HCT116 (cell line): ENCODE measurements around the gene MPI. TPM values are rescaled to one million over a fixed set of nuclear protein-coding genes. Genes with fewer than 3 reads are reported as not detected.

Experiments
- ATAC-seq: fragments of 200-7000 bp; cut with Tn5 transposase; 2 replicates; pipeline ENCODE4 v1.9.1; 2020; ENCODE audit warnings: mild to moderate bottlenecking, moderate library complexity
- BruUV-seq: library from RNA; stranded (reverse); fragments of 400-500 nt; replicated peaks from 2 replicates; lab custom pipeline; 2021; lab: Mats Ljungman, UMichigan
- CTCF ChIA-PET: fragments of 300-600 bp; sonication (Branson Sonifier 250); formaldehyde crosslinking; loops from one replicate; lab custom pipeline; 2021; ENCODE audit warnings: antibody characterized with exemption; lab: Charles Lee
- POLR2A ChIA-PET: fragments of 300-600, 350-600 bp; sonication (Branson Sonifier 250); formaldehyde crosslinking; loops from one replicate; lab custom pipeline; 2021; ENCODE audit warnings: antibody characterized with exemption; lab: Charles Lee
- RAD21 ChIA-PET, 2 experiments: fragments of 300-600 bp; sonication (Branson Sonifier 250); formaldehyde crosslinking; loops; one replicate each; lab custom pipeline; 2023; ENCODE audit warnings: low total read pairs in 2 of 2; ENCODE audit not compliant: uncharacterized antibody in 2 of 2, unreplicated experiment in 2 of 2, low non-redundant PET in 1 of 2; lab: Charles Lee
- DNase-seq: peaks from one replicate; pipeline ENCODE4 v3.0.0-alpha.2; 2010; ENCODE audit warnings: low read depth, low spot score
- H2AFZ ChIP-seq: fragments of 200-600 bp; shearing (Covaris generic), sonication (generic); 2 replicates; pipeline ENCODE4 v1.6.1; 2017; ENCODE audit warnings: low read depth, mixed run types, mixed read lengths, antibody characterized with exemption, low read length; ENCODE audit not compliant: poor library complexity, severe bottlenecking
- H3K27ac ChIP-seq: 2 replicates; pipeline ENCODE4 v1.5.1; 2012; ENCODE audit warnings: low read depth, low read length
- H3K27me3 ChIP-seq: fragments of 200-600 bp; sonication (generic); 2 replicates; pipeline ENCODE4 v1.6.1; 2016; ENCODE audit warnings: mixed run types, low read length, mixed read lengths; ENCODE audit not compliant: insufficient read depth
- H3K36me3 ChIP-seq, 2 experiments: fragments of 200-500 bp in 1 of 2; fragments of 200-600 bp in 1 of 2; sonication (Bioruptor generic) in 1 of 2; sonication (generic) in 1 of 2; 2 replicates each; pipeline versions ENCODE4 v1.5.1 to v1.6.1; 2014 to 2016; ENCODE audit warnings: low read length in 2 of 2, inconsistent platforms in 1 of 2, mixed read lengths in 1 of 2, mixed run types in 1 of 2; ENCODE audit not compliant: insufficient read depth in 2 of 2, control insufficient read depth in 1 of 2
- H3K4me1 ChIP-seq, 2 experiments: fragments of 200-600 bp in 1 of 2; sonication (generic) in 1 of 2; 2 replicates each; pipeline versions ENCODE4 v1.5.1 to v1.6.1; 2012 to 2017; ENCODE audit warnings: low read length in 2 of 2, inconsistent platforms in 1 of 2, mild to moderate bottlenecking in 1 of 2, mixed read lengths in 1 of 2, mixed run types in 1 of 2, moderate library complexity in 1 of 2; ENCODE audit not compliant: insufficient read depth in 2 of 2, control insufficient read depth in 1 of 2
- H3K4me2 ChIP-seq: fragments of 200-600 bp; sonication (generic); 2 replicates; pipeline ENCODE4 v1.6.1; 2017; ENCODE audit warnings: mixed run types, low read length, mixed read lengths
- H3K4me3 ChIP-seq, 2 experiments: fragments of 200-600 bp in 1 of 2; sonication (generic) in 1 of 2; replicated peaks in 1 of 2; 2 replicates each; pipeline ENCODE4 v1.5.1; 2011 to 2016; ENCODE audit warnings: low read length in 2 of 2, control low read depth in 1 of 2, low read depth in 1 of 2, mild to moderate bottlenecking in 1 of 2, mixed read lengths in 1 of 2, mixed run types in 1 of 2
- H3K79me2 ChIP-seq: fragments of 200-600 bp; sonication (generic); 2 replicates; pipeline ENCODE4 v1.6.1; 2017; ENCODE audit warnings: mild to moderate bottlenecking, mixed run types, low read length, moderate library complexity, mixed read lengths; ENCODE audit not compliant: insufficient read depth
- H3K9ac ChIP-seq: fragments of 200-600 bp; sonication (generic); 2 replicates; pipeline ENCODE4 v1.6.1; 2016; ENCODE audit warnings: low read length, mixed read lengths
- H3K9me2 ChIP-seq: fragments of 200-600 bp; sonication (generic), shearing (Covaris generic); 2 replicates; pipeline ENCODE4 v1.6.1; 2017; ENCODE audit warnings: mixed run types, mild to moderate bottlenecking, moderate library complexity; ENCODE audit not compliant: insufficient read depth
- H3K9me3 ChIP-seq, 2 experiments: fragments of 200-500 bp in 1 of 2; fragments of 200-600 bp in 1 of 2; sonication (Bioruptor generic) in 1 of 2; sonication (generic) in 1 of 2; 2 replicates each; pipeline ENCODE4 v1.6.1; 2014 to 2017; ENCODE audit warnings: low read length in 2 of 2, mixed read lengths in 2 of 2, inconsistent platforms in 1 of 2, low read depth in 1 of 2, mild to moderate bottlenecking in 1 of 2, mixed run types in 1 of 2, moderate library complexity in 1 of 2; ENCODE audit not compliant: control insufficient read depth in 1 of 2, insufficient read depth in 1 of 2
- H4K20me1 ChIP-seq: fragments of 200-600 bp; sonication (generic), shearing (Covaris generic); 2 replicates; pipeline ENCODE4 v1.6.1; 2017; ENCODE audit warnings: mixed run types, mild to moderate bottlenecking, moderate library complexity; ENCODE audit not compliant: insufficient read depth
- CBX3 ChIP-seq: IDR thresholded peaks from 2 replicates; pipeline ENCODE4 v1.6.1; 2012; ENCODE audit warnings: low read depth
- CEBPB ChIP-seq: IDR thresholded peaks from 2 replicates; pipeline ENCODE4 v1.6.1; 2012; ENCODE audit warnings: low read depth
- CTCF ChIP-seq, 3 experiments: fragments of 200-600 bp in 1 of 3; sonication (generic) in 1 of 3; IDR thresholded peaks in 2 of 3; conservative IDR thresholded peaks in 1 of 3; 2 replicates each; pipeline ENCODE4 v1.5.1; 2012 to 2017; ENCODE audit warnings: low read depth in 2 of 3, low read length in 2 of 3, antibody characterized with exemption in 1 of 3, borderline replicate concordance in 1 of 3, control low read depth in 1 of 3, mild to moderate bottlenecking in 1 of 3, mixed read lengths in 1 of 3, mixed run types in 1 of 3, moderate library complexity in 1 of 3; ENCODE audit not compliant: insufficient read depth in 1 of 3
- EGR1 ChIP-seq: IDR thresholded peaks from 2 replicates; pipeline ENCODE4 v1.6.1; 2012; ENCODE audit warnings: low read depth
- ELF1 ChIP-seq: IDR thresholded peaks from 2 replicates; pipeline ENCODE4 v1.6.1; 2012; ENCODE audit warnings: low read depth, borderline replicate concordance
- EZH2 ChIP-seq: fragments of 200-600 bp; sonication (generic); IDR thresholded peaks from 2 replicates; pipeline ENCODE4 v1.6.1; 2017; ENCODE audit warnings: antibody characterized with exemption, mixed run types
- EZH2phosphoT487 ChIP-seq: fragments of 200-600 bp; IDR thresholded peaks from 2 replicates; pipeline ENCODE4 v1.6.1; 2018; ENCODE audit warnings: antibody characterized with exemption, borderline replicate concordance
- FOSL1 ChIP-seq: IDR thresholded peaks from 2 replicates; pipeline ENCODE4 v1.6.1; 2012; ENCODE audit warnings: low read depth
- JUND ChIP-seq: IDR thresholded peaks from 2 replicates; pipeline ENCODE4 v1.6.1; 2012
- MAX ChIP-seq: IDR thresholded peaks from 2 replicates; pipeline ENCODE4 v1.6.1; 2012
- POLR2A ChIP-seq: IDR thresholded peaks from 2 replicates; pipeline ENCODE4 v1.7.0; 2011; ENCODE audit warnings: borderline replicate concordance; ENCODE audit not compliant: insufficient read depth, insufficient read length; ENCODE audit errors: extremely low read depth
- POLR2AphosphoS5 ChIP-seq: IDR thresholded peaks from 2 replicates; pipeline ENCODE4 v1.6.1; 2011; ENCODE audit warnings: mild to moderate bottlenecking, low read depth, low read length, moderate library complexity
- RAD21 ChIP-seq: IDR thresholded peaks from 2 replicates; pipeline ENCODE4 v1.6.1; 2012; ENCODE audit warnings: low read depth, mild to moderate bottlenecking
- REST ChIP-seq: IDR thresholded peaks from 2 replicates; pipeline ENCODE4 v1.6.1; 2012; ENCODE audit warnings: low read depth
- SIN3A ChIP-seq: IDR thresholded peaks from 2 replicates; pipeline ENCODE4 v1.6.1; 2012; ENCODE audit warnings: low read depth
- SP1 ChIP-seq: IDR thresholded peaks from 2 replicates; pipeline ENCODE4 v1.6.1; 2012; ENCODE audit warnings: low read depth
- SRF ChIP-seq: IDR thresholded peaks from 2 replicates; pipeline ENCODE4 v1.6.1; 2012; ENCODE audit warnings: low read depth
- TCF7L2 ChIP-seq: IDR thresholded peaks from 2 replicates; pipeline ENCODE4 v1.7.0; 2011; ENCODE audit warnings: borderline replicate concordance, inconsistent platforms; ENCODE audit not compliant: insufficient read depth, insufficient read length; ENCODE audit errors: extremely low read depth
- YY1 ChIP-seq: IDR thresholded peaks from 2 replicates; pipeline ENCODE4 v1.6.1; 2011; ENCODE audit warnings: low read length, low read depth, moderate library complexity, mild to moderate bottlenecking; ENCODE audit not compliant: insufficient replicate concordance; ENCODE audit errors: extremely low read depth
- ZFX ChIP-seq: fragments of 450-650 bp; IDR thresholded peaks from 2 replicates; pipeline ENCODE4 v1.6.1; 2017
- ZNF274 ChIP-seq: fragments of 200-500 bp; sonication (Bioruptor generic); IDR thresholded peaks from 2 replicates; pipeline ENCODE4 v1.6.1; 2014; ENCODE audit warnings: mild to moderate bottlenecking, low read depth, low read length, inconsistent platforms
- intact Hi-C: fragments of 100-400 bp; cut with micrococcal nuclease; formaldehyde crosslinking; loops from 2 replicates; pipeline ENCODE4 v1.10.0; 2022
- total RNA-seq: library from RNA; stranded (reverse); gene quantifications from one replicate; pipeline ENCODE4 v1.2.1, GENCODE V29; 2021; ENCODE audit not compliant: unreplicated experiment
- TF ChIP-seq, protein P1 (sequence below): IDR thresholded peaks from 2 replicates; pipeline ENCODE4 v1.6.1; 2012

The MPI gene
- total RNA-seq, 1 experiment from 2014 or later: 49.7 TPM

DNA sequence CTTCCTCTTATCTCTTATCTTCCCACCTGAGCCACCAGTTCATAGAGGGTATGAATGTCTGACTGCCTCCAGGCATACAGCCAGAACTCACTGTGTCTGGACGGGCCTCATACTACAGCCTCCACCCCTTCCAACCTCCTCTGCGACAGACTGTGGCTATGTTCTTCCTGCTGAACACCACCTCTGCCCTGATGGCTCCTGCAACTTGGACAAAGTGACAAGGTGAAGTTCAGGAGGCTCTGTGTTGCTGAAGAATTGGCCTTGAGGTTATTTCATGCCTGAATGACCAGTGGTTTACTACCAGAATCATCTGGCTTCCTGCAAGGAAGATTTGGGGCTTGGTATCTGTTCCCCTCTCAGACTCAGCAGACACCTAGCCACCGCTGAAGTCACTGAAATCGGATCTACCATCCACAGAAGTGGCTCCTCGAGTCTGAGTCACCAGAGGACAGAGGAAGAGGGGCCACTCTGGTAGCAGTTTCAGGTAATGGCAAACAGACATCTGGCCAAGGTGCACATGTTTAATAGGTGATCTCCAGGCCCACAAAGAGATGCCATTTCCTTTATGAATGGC, 32.7 kb upstream of the MPI start:
- Histone ChIP-seq H3K9ac (peak overlapping the region; percentile 11), H3K4me2 (peak overlapping the region; percentile 57), H3K27me3 (no peaks in the 10 kb centered on the region), H4K20me1 (no peaks in the 10 kb centered on the region), H3K9me2 (no peaks in the 10 kb centered on the region), H3K79me2 (peaks cover 20% of the 10 kb centered on the region), H3K9me3 (no peaks in the 10 kb centered on the region), H2AFZ (no peak overlapping the region), H3K36me3 (peaks cover 0 to 13% of the 10 kb centered on the region in 2 experiments; a peak in 1 of 4 replicates), H3K4me3 (no peak overlapping the region; a peak in 1 of 4 replicates), H3K4me1 (peaks cover 0 to 32% of the 10 kb centered on the region in 2 experiments; a peak in 3 of 4 replicates), H3K27ac (peak overlapping the region; percentile 28; the same call in 1 of the 2 replicates)
- RAD21 ChIA-PET: no interaction called here
- CTCF ChIA-PET: interaction anchor here (0.7 kb wide), 1 partner anchor 12 kb away, joined by 3 read pairs; no protein-coding TSS in a partner anchor
- POLR2A ChIA-PET: no interaction called here
- intact Hi-C loops: no loop called here
- ATAC-seq: peak; percentile 68
- no TSS peak for BruUV-seq
- DNase-seq: no peak
- TF ChIP-seq TCF7L2 (no peak), CEBPB (no peak), ZNF274 (no peak), SP1 (peak; percentile 38; the same call in 1 of the 2 replicates), SRF (no peak), EGR1 (no peak), ELF1 (no peak), JUND (peak; percentile 21; the same call in 1 of the 2 replicates), ZFX (no peak), CTCF (IDR thresholded peaks at IDR 0.05 in 2 of 3, conservative IDR thresholded peaks at IDR 0.05 in 1 of 3; ENCODE audit: borderline replicate concordance in 1 of 3, insufficient read depth in 1 of 3, low read depth in 2 of 3, low read length in 2 of 3) (no peak), MAX (no peak), EZH2phosphoT487 (no peak), FOSL1 (peak; percentile 37; the same call in 1 of the 2 replicates), RAD21 (no peak), YY1 (no peak), CBX3 (no peak), POLR2A (no peak), REST (no peak), EZH2 (no peak), POLR2AphosphoS5 (no peak), SIN3A (no peak)
- TF ChIP-seq, protein P1, sequence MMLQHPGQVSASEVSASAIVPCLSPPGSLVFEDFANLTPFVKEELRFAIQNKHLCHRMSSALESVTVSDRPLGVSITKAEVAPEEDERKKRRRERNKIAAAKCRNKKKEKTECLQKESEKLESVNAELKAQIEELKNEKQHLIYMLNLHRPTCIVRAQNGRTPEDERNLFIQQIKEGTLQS: no peak
